Neural progenitor cell (in vitro differentiated cells): ENCODE measurements around the gene STRIP1.

Source experiments
- CTCF ChIP-seq: fragments of 200-600 bp; sonication (generic); IDR thresholded peaks from 2 replicates; pipeline ENCODE4 v1.5.1; 2017; ENCODE audit warnings: antibody characterized with exemption, mild to moderate bottlenecking
- EZH2phosphoT487 ChIP-seq: fragments of 200-600 bp; sonication (generic); IDR thresholded peaks from 2 replicates; pipeline ENCODE4 v1.6.1; 2017; ENCODE audit warnings: antibody characterized with exemption

GRCh38 chr1:109988349-109988914 lies 46.0 kb upstream of the STRIP1 start:
- TF ChIP-seq CTCF (no peak), EZH2phosphoT487 (no peak)
